GM04504 (cell line): Measurements from ENCODE around the gene FBXL17.

Experiments used
- DNase-seq: peaks from one replicate; pipeline ENCODE4 v3.0.0-alpha.2; 2012; ENCODE audit warnings: low read depth

The FBXL17 gene

GRCh38 chr5:107950776-107951175 is 431.1 kb downstream of the FBXL17 start:
- DNase-seq: no peak

GRCh38 chr5:107949688-107950341 is 432.1 kb downstream of the FBXL17 start:
- DNase-seq: no peak

GRCh38 chr5:107948377-107948776 is 433.5 kb downstream of the FBXL17 start:
- DNase-seq: no peak

GRCh38 chr5:107945061-107945460 is 436.8 kb downstream of the FBXL17 start:
- no peak for DNase-seq

GRCh38 chr5:107943923-107944322 is 438.0 kb downstream of the FBXL17 start:
- no peak for DNase-seq

GRCh38 chr5:107941036-107941435 is 440.9 kb downstream of the FBXL17 start:
- DNase-seq: no peak

GRCh38 chr5:107937651-107938355 is 444.1 kb downstream of the FBXL17 start:
- DNase-seq: no peak

GRCh38 chr5:107937204-107937603 is 444.7 kb downstream of the FBXL17 start:
- no peak for DNase-seq

GRCh38 chr5:107936515-107936914 is 445.4 kb downstream of the FBXL17 start:
- no peak for DNase-seq

- no peak for DNase-seq
Measured at GRCh38 chr5:107935645-107936044, 446.3 kb downstream of the FBXL17 start.

GRCh38 chr5:107933326-107933725 is 448.6 kb downstream of the FBXL17 start:
- no peak for DNase-seq

- DNase-seq: no peak
Measured at GRCh38 chr5:107930891-107931290, 451.0 kb downstream of the FBXL17 start.

GRCh38 chr5:107930092-107930491 is 451.8 kb downstream of the FBXL17 start:
- DNase-seq: no peak

- no peak for DNase-seq
Measured at GRCh38 chr5:107929080-107929479, 452.8 kb downstream of the FBXL17 start.

GRCh38 chr5:107926121-107926520 is 455.8 kb downstream of the FBXL17 start:
- DNase-seq: no peak

- DNase-seq: no peak
Measured at GRCh38 chr5:107925200-107925599, 456.7 kb downstream of the FBXL17 start.

- no peak for DNase-seq
Measured at GRCh38 chr5:107919969-107920368, 461.9 kb downstream of the FBXL17 start.

- no peak for DNase-seq
Measured at GRCh38 chr5:107919361-107919760, 462.5 kb downstream of the FBXL17 start.

- no peak for DNase-seq
Measured at GRCh38 chr5:107917983-107918382, 463.9 kb downstream of the FBXL17 start.

- DNase-seq: no peak
Measured at GRCh38 chr5:107916731-107917725, 464.9 kb downstream of the FBXL17 start.

GRCh38 chr5:107915176-107915812 is 466.6 kb downstream of the FBXL17 start:
- no peak for DNase-seq

- DNase-seq: no peak
Measured at GRCh38 chr5:107913494-107913893, 468.4 kb downstream of the FBXL17 start.
